HepG2 (cell line): Measurements from ENCODE around the gene LAMTOR2. TPM values are rescaled to one million over a fixed set of nuclear protein-coding genes. Genes with fewer than 3 reads are reported as not detected.
A peak's percentile ranks its signal among the peaks of the same experiment; 100 is the strongest.

Experiments used
- BRF2 ChIP-seq: sonication (generic); formaldehyde crosslinking; IDR thresholded peaks from 2 replicates; pipeline ENCODE4 v1.8.1; 2022; ENCODE audit warnings: mild to moderate bottlenecking, missing genetic modification reagents
- CC2D1A ChIP-seq: sonication (generic); formaldehyde crosslinking; IDR thresholded peaks from 2 replicates; pipeline ENCODE4 v1.8.1; 2023; ENCODE audit warnings: mild to moderate bottlenecking, missing genetic modification reagents
- FOXM1 ChIP-seq: sonication (generic); formaldehyde crosslinking; IDR thresholded peaks from 2 replicates; pipeline ENCODE4 v1.5.0; 2020; ENCODE audit warnings: missing genetic modification reagents
- KLF15 ChIP-seq: sonication (generic); formaldehyde crosslinking; IDR thresholded peaks from 2 replicates; pipeline ENCODE4 v1.8.1; 2023; ENCODE audit warnings: borderline replicate concordance, mild to moderate bottlenecking, inconsistent platforms, missing genetic modification reagents, mixed read lengths
- MXD3 ChIP-seq: IDR thresholded peaks from 2 replicates; pipeline ENCODE4 v1.6.1; 2016; ENCODE audit warnings: mild to moderate bottlenecking, missing biosample characterization, missing genetic modification reagents
- NFKBIZ ChIP-seq: IDR thresholded peaks from 2 replicates; pipeline ENCODE4 v1.6.1; 2018; ENCODE audit warnings: missing genetic modification reagents, missing compliant biosample characterization
- PITX1 ChIP-seq: sonication (generic); formaldehyde crosslinking; IDR thresholded peaks from 2 replicates; pipeline ENCODE4 v1.5.1; 2020; ENCODE audit warnings: mild to moderate bottlenecking, missing genetic modification reagents
- SETDB1 ChIP-seq: sonication (generic); formaldehyde crosslinking; IDR thresholded peaks from 2 replicates; pipeline ENCODE4 v1.5.1; 2020; ENCODE audit warnings: missing genetic modification reagents, mild to moderate bottlenecking, borderline replicate concordance
- SMAD3 ChIP-seq: sonication (generic); formaldehyde crosslinking; IDR thresholded peaks from 2 replicates; pipeline ENCODE4 v1.4.0; 2020; ENCODE audit warnings: missing genetic modification reagents
- SP140L ChIP-seq: sonication (generic); formaldehyde crosslinking; IDR thresholded peaks from 2 replicates; pipeline ENCODE4 v1.4.0; 2020; ENCODE audit warnings: missing genetic modification reagents, borderline replicate concordance
- SP5 ChIP-seq: IDR thresholded peaks from 2 replicates; pipeline ENCODE4 v1.6.1; 2016; ENCODE audit warnings: low read depth, borderline replicate concordance
- ZBTB20 ChIP-seq: sonication (generic); formaldehyde crosslinking; IDR thresholded peaks from 2 replicates; pipeline ENCODE4 v1.8.1; 2023; ENCODE audit warnings: missing genetic modification reagents, low read depth, mild to moderate bottlenecking, borderline replicate concordance
- ZMYM3 ChIP-seq: sonication (generic); formaldehyde crosslinking; IDR thresholded peaks from 2 replicates; pipeline ENCODE4 v1.5.1; 2020; ENCODE audit warnings: mild to moderate bottlenecking, missing genetic modification reagents
- ZNF20 ChIP-seq: sonication (generic); formaldehyde crosslinking; IDR thresholded peaks from 2 replicates; pipeline ENCODE4 v1.4.0; 2020; ENCODE audit warnings: mild to moderate bottlenecking, moderate library complexity, missing genetic modification reagents
- ZNF513 ChIP-seq: sonication (generic); formaldehyde crosslinking; conservative IDR thresholded peaks from 2 replicates; pipeline ENCODE4 v1.5.0; 2020; ENCODE audit warnings: missing genetic modification reagents
- ZNF572 ChIP-seq: sonication (generic); formaldehyde crosslinking; IDR thresholded peaks from 2 replicates; pipeline ENCODE4 v1.5.1; 2020; ENCODE audit warnings: mild to moderate bottlenecking, missing genetic modification reagents
- ZNF580 ChIP-seq: IDR thresholded peaks from 2 replicates; pipeline ENCODE4 v1.6.1; 2016; ENCODE audit warnings: low read depth, borderline replicate concordance
- ZNF674 ChIP-seq: sonication (generic); formaldehyde crosslinking; IDR thresholded peaks from 2 replicates; pipeline ENCODE4 v1.5.0; 2020; ENCODE audit warnings: low read depth, mild to moderate bottlenecking, missing genetic modification reagents
- ZNF841 ChIP-seq: sonication (generic); formaldehyde crosslinking; IDR thresholded peaks from 2 replicates; pipeline ENCODE4 v1.8.1; 2023; ENCODE audit warnings: missing genetic modification reagents, borderline replicate concordance
- polyA plus RNA-seq, 8 experiments: library from polyadenylated mRNA; depleted of rRNA in 3 of 8; stranded (reverse) in 7 of 8; unstranded in 1 of 8; fragments of >200 nt; fragmentation: Illumina TruSeq in 4 of 8; extraction: Trizol in 4 of 8; gene quantifications; 2 replicates each; pipeline versions ENCODE4 v1.2.1 to v1.2.3, GENCODE V29; 2011 to 2016; ENCODE audit warnings: low read depth in 4 of 8, missing spikeins in 1 of 8, mixed read lengths in 1 of 8; ENCODE audit not compliant: insufficient read depth in 1 of 8
- total RNA-seq, 5 experiments: library from RNA; depleted of rRNA; stranded (reverse); fragments of >200 nt; fragmentation: Illumina TruSeq; extraction: Trizol; gene quantifications; 2 replicates each; pipeline ENCODE4 v1.2.3, GENCODE V29; 2016; ENCODE audit warnings: low read depth in 1 of 5
- TF ChIP-seq, protein P1 (sequence below), 2 experiments: fragments of 450-650 bp in 1 of 2; sonication (generic) in 1 of 2; formaldehyde crosslinking; IDR thresholded peaks; 2 replicates each; pipeline versions ENCODE4 v1.5.0 to v1.8.0; 2020 to 2022; ENCODE audit warnings: mild to moderate bottlenecking in 1 of 2, missing genetic modification reagents in 1 of 2
- TF ChIP-seq, protein P2 (sequence below): sonication (generic); formaldehyde crosslinking; IDR thresholded peaks from 2 replicates; pipeline ENCODE4 v1.4.0; 2020; ENCODE audit warnings: low read depth, mild to moderate bottlenecking, missing genetic modification reagents
- TF ChIP-seq, protein P3 (sequence below): sonication (generic); formaldehyde crosslinking; IDR thresholded peaks from 2 replicates; pipeline ENCODE4 v1.5.1; 2020; ENCODE audit warnings: missing genetic modification reagents, mild to moderate bottlenecking, borderline replicate concordance

LAMTOR2 gene
- total and polyA plus RNA-seq, 2 of the 13 experiments (the other 11 are each of a cell fraction or from before 2014, with no cell fraction given) = 36.5 to 66.4 TPM

- TF ChIP-seq FOXM1 (CRISPR knock-in tag) (no peak), ZNF580 (CRISPR knock-in tag) (no peak), ZNF572 (no peak), ZNF20 (CRISPR knock-in tag) (no peak), ZMYM3 (no peak), PITX1 (CRISPR knock-in tag) (peak; percentile 68), ZNF674 (CRISPR knock-in tag) (no peak), SETDB1 (CRISPR knock-in tag) (no peak), ZNF841 (CRISPR knock-in tag) (no peak), KLF15 (no peak), BRF2 (no peak), CC2D1A (no peak), NFKBIZ (no peak), MXD3 (CRISPR knock-in tag) (no peak), SP140L (CRISPR knock-in tag) (no peak), SMAD3 (CRISPR knock-in tag) (peak; percentile 62; the same call in 1 of the 2 replicates), ZBTB20 (CRISPR knock-in tag) (0 out of 2 replicates have a peak, but pooled peaks have one; percentile 33), ZNF513 (CRISPR knock-in tag) (no peak), SP5 (peak; percentile 56; the same call in 1 of the 2 replicates)
- TF ChIP-seq, protein P1, sequence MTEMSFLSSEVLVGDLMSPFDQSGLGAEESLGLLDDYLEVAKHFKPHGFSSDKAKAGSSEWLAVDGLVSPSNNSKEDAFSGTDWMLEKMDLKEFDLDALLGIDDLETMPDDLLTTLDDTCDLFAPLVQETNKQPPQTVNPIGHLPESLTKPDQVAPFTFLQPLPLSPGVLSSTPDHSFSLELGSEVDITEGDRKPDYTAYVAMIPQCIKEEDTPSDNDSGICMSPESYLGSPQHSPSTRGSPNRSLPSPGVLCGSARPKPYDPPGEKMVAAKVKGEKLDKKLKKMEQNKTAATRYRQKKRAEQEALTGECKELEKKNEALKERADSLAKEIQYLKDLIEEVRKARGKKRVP (CRISPR knock-in tag; IDR thresholded peaks at IDR 0.05) = no peak
- TF ChIP-seq, protein P2, sequence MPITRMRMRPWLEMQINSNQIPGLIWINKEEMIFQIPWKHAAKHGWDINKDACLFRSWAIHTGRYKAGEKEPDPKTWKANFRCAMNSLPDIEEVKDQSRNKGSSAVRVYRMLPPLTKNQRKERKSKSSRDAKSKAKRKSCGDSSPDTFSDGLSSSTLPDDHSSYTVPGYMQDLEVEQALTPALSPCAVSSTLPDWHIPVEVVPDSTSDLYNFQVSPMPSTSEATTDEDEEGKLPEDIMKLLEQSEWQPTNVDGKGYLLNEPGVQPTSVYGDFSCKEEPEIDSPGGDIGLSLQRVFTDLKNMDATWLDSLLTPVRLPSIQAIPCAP (CRISPR knock-in tag) = no peak
- TF ChIP-seq, protein P3, sequence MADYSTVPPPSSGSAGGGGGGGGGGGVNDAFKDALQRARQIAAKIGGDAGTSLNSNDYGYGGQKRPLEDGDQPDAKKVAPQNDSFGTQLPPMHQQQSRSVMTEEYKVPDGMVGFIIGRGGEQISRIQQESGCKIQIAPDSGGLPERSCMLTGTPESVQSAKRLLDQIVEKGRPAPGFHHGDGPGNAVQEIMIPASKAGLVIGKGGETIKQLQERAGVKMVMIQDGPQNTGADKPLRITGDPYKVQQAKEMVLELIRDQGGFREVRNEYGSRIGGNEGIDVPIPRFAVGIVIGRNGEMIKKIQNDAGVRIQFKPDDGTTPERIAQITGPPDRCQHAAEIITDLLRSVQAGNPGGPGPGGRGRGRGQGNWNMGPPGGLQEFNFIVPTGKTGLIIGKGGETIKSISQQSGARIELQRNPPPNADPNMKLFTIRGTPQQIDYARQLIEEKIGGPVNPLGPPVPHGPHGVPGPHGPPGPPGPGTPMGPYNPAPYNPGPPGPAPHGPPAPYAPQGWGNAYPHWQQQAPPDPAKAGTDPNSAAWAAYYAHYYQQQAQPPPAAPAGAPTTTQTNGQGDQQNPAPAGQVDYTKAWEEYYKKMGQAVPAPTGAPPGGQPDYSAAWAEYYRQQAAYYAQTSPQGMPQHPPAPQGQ (CRISPR knock-in tag) = no peak
These were observed 42.2 kb downstream of the LAMTOR2 start (continued) for GRCh38 chr1:156096640-156097391.
